KMS-11 (cell line): Measurements from ENCODE around the gene MAGI2.

Experiments used
- H2AFZ ChIP-seq: fragments of 200-600 bp; sonication (generic); 2 replicates; pipeline ENCODE4 v1.6.1; 2016; ENCODE audit warnings: antibody characterized with exemption, mixed run types, low read depth
- H3K27ac ChIP-seq: fragments of 200-600 bp; sonication (generic); 2 replicates; pipeline ENCODE4 v1.6.1; 2016; ENCODE audit warnings: mild to moderate bottlenecking, mixed run types
- H3K27me3 ChIP-seq: fragments of 200-600 bp; sonication (generic); 2 replicates; pipeline ENCODE4 v1.6.1; 2017; ENCODE audit warnings: mild to moderate bottlenecking, low read depth, mixed run types, moderate library complexity; ENCODE audit not compliant: insufficient read depth
- H3K36me3 ChIP-seq: fragments of 200-600 bp; sonication (generic); 2 replicates; pipeline ENCODE4 v1.6.1; 2017; ENCODE audit warnings: mild to moderate bottlenecking, mixed run types; ENCODE audit not compliant: insufficient read depth
- H3K4me1 ChIP-seq: fragments of 200-600 bp; sonication (generic); 2 replicates; pipeline ENCODE4 v1.6.1; 2016; ENCODE audit warnings: mild to moderate bottlenecking, low read depth, mixed run types; ENCODE audit not compliant: poor library complexity, severe bottlenecking
- H3K4me2 ChIP-seq: fragments of 200-600 bp; sonication (generic); 2 replicates; pipeline ENCODE4 v1.7.0; 2016; ENCODE audit warnings: mild to moderate bottlenecking, mixed run types
- H3K4me3 ChIP-seq: fragments of 200-600 bp; sonication (generic); IDR thresholded peaks from 2 replicates; pipeline ENCODE4 v1.6.1; 2017; ENCODE audit warnings: low read depth, low read length, mixed read lengths; ENCODE audit not compliant: insufficient read depth
- H3K79me2 ChIP-seq: fragments of 200-600 bp; sonication (generic); 2 replicates; pipeline ENCODE4 v1.6.1; 2016; ENCODE audit warnings: low read depth, mixed run types; ENCODE audit not compliant: insufficient read depth
- H3K9ac ChIP-seq: fragments of 200-600 bp; sonication (generic); 2 replicates; pipeline ENCODE4 v1.6.1; 2016; ENCODE audit warnings: mild to moderate bottlenecking, mixed run types
- H4K20me1 ChIP-seq: fragments of 200-600 bp; sonication (generic); 2 replicates; pipeline ENCODE4 v1.6.1; 2016; ENCODE audit warnings: mild to moderate bottlenecking, mixed run types; ENCODE audit not compliant: insufficient read depth
- TF ChIP-seq, protein P1 (sequence below): fragments of 200-600 bp; sonication (generic); conservative IDR thresholded peaks from 2 replicates; pipeline ENCODE4 v1.6.1; 2017; ENCODE audit warnings: low read depth, mild to moderate bottlenecking, antibody characterized with exemption, low read length, moderate library complexity, mixed read lengths

MAGI2 gene

DNA sequence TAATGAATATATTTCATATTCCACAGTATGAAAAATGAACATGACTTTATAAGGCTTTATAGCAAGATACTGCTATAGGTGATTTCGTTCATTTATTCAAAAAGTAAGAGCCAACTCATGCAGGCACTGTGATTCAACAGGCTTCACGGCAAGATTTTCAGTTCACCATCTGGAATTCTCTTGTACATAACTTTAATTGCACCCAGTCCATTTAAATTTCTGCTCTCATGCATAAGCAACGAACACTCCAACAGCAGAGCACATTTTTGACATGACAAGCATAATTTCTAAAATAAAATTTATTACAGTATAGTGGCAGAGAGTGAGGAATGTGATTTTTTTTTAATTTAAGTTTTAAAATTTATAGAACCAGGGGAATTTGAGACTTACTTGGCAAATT, 1218.8 kb downstream of the MAGI2 start:
- no peaks in the 10 kb centered on the region for H3K4me1 ChIP-seq
- no peak overlapping the region for H3K4me2 ChIP-seq
- TF ChIP-seq, protein P1, sequence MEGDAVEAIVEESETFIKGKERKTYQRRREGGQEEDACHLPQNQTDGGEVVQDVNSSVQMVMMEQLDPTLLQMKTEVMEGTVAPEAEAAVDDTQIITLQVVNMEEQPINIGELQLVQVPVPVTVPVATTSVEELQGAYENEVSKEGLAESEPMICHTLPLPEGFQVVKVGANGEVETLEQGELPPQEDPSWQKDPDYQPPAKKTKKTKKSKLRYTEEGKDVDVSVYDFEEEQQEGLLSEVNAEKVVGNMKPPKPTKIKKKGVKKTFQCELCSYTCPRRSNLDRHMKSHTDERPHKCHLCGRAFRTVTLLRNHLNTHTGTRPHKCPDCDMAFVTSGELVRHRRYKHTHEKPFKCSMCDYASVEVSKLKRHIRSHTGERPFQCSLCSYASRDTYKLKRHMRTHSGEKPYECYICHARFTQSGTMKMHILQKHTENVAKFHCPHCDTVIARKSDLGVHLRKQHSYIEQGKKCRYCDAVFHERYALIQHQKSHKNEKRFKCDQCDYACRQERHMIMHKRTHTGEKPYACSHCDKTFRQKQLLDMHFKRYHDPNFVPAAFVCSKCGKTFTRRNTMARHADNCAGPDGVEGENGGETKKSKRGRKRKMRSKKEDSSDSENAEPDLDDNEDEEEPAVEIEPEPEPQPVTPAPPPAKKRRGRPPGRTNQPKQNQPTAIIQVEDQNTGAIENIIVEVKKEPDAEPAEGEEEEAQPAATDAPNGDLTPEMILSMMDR, result no peak
- H3K36me3 ChIP-seq, result no peaks in the 10 kb centered on the region
- H3K79me2 ChIP-seq, result no peaks in the 10 kb centered on the region
- H3K27ac ChIP-seq, result no peak overlapping the region
- no peak overlapping the region for H2AFZ ChIP-seq
- H3K4me3 ChIP-seq, result no peak overlapping the region
- H4K20me1 ChIP-seq, result no peaks in the 10 kb centered on the region
- no peaks in the 10 kb centered on the region for H3K27me3 ChIP-seq
- no peak overlapping the region for H3K9ac ChIP-seq

DNA sequence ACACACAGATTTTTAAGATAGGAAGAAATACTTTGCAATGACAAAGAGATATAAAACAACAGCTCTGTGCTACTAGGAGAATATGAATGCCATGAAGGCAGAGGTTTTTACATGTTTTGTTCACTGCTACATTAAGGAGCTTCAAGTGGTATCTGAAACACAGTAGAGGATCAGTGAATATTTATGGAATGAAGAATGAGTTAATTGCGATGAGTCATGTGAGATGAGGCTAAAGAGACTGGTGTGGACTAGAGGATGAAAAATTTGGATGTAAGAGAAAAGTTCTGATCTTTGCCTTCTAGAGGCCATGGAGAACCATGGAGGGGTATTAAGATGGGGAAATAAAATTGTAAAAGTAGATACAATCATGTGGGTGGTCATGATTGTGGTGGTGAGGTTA, 1220.7 kb downstream of the MAGI2 start:
- H3K4me2 ChIP-seq, result no peak overlapping the region
- H3K27ac ChIP-seq, result no peak overlapping the region

DNA sequence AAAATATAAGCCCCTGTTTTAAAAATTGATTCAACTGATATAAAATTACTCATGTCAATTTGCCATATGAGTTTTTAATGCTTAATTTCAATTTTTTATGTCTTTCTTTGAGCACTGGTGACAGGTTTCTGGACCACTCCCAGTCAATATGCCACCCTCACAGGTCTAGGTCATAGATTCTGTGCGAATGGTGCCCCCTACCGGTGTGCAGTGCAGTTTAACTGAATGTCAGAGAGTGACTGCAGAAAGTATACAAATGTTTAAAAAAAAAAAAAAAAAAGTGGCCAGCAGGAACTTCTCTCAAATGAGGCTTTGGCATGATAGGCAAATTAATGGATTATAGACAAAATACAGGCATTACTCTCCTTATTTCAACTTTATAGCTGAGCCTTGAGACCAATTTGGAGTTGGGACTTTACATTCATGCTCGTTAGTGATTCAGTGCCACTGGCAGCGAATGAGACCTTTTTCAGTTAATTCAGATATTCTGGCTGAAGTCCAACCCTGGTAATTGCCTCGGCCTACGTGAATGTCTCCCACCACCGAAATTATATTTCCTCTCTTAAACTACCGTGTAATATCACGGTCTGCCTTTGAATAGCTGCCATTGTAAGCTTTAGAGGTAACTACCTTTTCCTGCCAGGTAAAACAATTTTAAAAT, 1227.3 kb downstream of the MAGI2 start:
- Histone ChIP-seq H3K27ac (no peak overlapping the region), H3K9ac (no peak overlapping the region), H3K4me1 (no peaks in the 10 kb centered on the region), H3K79me2 (no peaks in the 10 kb centered on the region), H4K20me1 (no peaks in the 10 kb centered on the region), H3K4me2 (no peak overlapping the region), H3K4me3 (no peak overlapping the region), H3K36me3 (no peaks in the 10 kb centered on the region), H3K27me3 (no peaks in the 10 kb centered on the region), H2AFZ (no peak overlapping the region)
- TF ChIP-seq, protein P1, result peak; percentile 58; the same call in 1 of the 2 replicates

More for the DNA sequence above, 1220.7 kb downstream of the MAGI2 start:
- Histone ChIP-seq H3K9ac (no peak overlapping the region), H4K20me1 (no peaks in the 10 kb centered on the region), H3K4me1 (no peaks in the 10 kb centered on the region), H3K27me3 (no peaks in the 10 kb centered on the region), H2AFZ (no peak overlapping the region), H3K79me2 (no peaks in the 10 kb centered on the region), H3K4me3 (no peak overlapping the region), H3K36me3 (no peaks in the 10 kb centered on the region)
- TF ChIP-seq, protein P1, result no peak

DNA sequence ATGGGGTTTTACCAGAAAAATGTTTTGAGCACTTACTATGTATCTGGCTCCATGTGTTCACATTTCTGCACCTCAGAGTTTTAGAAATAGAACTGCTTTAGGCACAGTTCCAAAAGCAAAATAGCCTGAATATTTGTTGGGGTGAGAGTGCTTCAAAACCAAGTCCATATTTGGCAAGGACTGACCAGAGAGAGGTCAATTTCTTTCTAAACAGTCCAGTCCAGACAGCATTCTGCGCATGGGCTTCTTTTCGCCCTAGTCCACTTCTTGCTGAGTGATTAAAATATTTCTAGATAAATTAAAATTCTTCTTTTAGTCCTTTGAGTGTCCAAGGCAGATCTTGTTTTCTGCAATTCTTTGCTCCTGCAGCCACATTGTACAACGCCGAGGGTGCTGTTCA, 1227.9 kb downstream of the MAGI2 start:
- no peaks in the 10 kb centered on the region for H3K27me3 ChIP-seq
- H2AFZ ChIP-seq, result no peak overlapping the region
- H3K36me3 ChIP-seq, result no peaks in the 10 kb centered on the region
- H3K79me2 ChIP-seq, result no peaks in the 10 kb centered on the region
- no peaks in the 10 kb centered on the region for H3K4me1 ChIP-seq
- H3K9ac ChIP-seq, result no peak overlapping the region
- no peak overlapping the region for H3K4me3 ChIP-seq
- H3K27ac ChIP-seq, result no peak overlapping the region
- TF ChIP-seq, protein P1, result no peak
- H3K4me2 ChIP-seq, result no peak overlapping the region
- H4K20me1 ChIP-seq, result no peaks in the 10 kb centered on the region
